Measurements from ENCODE around the gene CFD. TPM values are rescaled to one million over a fixed set of nuclear protein-coding genes. Genes with fewer than 3 reads are reported as not detected.

The CFD gene
- total RNA-seq, 1 donor from 2014 or later = not detected

DNA sequence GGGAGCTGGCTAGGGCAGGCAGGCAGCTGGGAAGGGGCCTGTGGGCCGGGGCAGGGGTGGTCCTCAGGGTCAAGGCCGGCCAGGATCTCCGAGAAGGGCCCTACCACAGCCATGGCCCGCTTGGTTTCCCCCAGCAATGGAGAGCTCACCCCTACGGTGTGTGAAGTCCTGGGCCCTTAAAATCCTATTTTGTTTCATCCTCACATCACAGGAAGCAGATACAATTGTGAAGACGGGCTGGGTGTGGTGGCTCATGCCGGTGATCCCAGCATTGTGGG is 42.6 kb downstream of the CFD start:
- H4K20me1 ChIP-seq (ENCODE audit: low read depth) = peaks cover 81% of the 10 kb centered on the region
- peaks cover 33% of the 10 kb centered on the region for H3K79me2 ChIP-seq (ENCODE audit: low read depth)
- TF ChIP-seq EZH2 (IDR thresholded peaks at IDR 0.05) (no peak), EZH2phosphoT487 (IDR thresholded peaks at IDR 0.05) (no peak)
- TF ChIP-seq, protein P1, sequence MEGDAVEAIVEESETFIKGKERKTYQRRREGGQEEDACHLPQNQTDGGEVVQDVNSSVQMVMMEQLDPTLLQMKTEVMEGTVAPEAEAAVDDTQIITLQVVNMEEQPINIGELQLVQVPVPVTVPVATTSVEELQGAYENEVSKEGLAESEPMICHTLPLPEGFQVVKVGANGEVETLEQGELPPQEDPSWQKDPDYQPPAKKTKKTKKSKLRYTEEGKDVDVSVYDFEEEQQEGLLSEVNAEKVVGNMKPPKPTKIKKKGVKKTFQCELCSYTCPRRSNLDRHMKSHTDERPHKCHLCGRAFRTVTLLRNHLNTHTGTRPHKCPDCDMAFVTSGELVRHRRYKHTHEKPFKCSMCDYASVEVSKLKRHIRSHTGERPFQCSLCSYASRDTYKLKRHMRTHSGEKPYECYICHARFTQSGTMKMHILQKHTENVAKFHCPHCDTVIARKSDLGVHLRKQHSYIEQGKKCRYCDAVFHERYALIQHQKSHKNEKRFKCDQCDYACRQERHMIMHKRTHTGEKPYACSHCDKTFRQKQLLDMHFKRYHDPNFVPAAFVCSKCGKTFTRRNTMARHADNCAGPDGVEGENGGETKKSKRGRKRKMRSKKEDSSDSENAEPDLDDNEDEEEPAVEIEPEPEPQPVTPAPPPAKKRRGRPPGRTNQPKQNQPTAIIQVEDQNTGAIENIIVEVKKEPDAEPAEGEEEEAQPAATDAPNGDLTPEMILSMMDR (IDR thresholded peaks at IDR 0.05) = no peak
- H3K27ac ChIP-seq = no peak overlapping the region
- no peak overlapping the region for H3K4me3 Mint-ChIP-seq
- no peak overlapping the region for H3K27ac Mint-ChIP-seq
- H2AFZ ChIP-seq (replicated peaks) = no peak overlapping the region
- H3F3A ChIP-seq (ENCODE audit: low read depth) = peaks cover 28% of the 10 kb centered on the region
- no peak for DNase-seq (ENCODE audit: low spot score)
- no peaks in the 10 kb centered on the region for H3K9me3 Mint-ChIP-seq
- H3K36me3 Mint-ChIP-seq = peaks cover 1% of the 10 kb centered on the region
- H3K9me3 ChIP-seq (ENCODE audit: low read depth) = no peaks in the 10 kb centered on the region
- peaks cover 22% of the 10 kb centered on the region for H3K4me1 Mint-ChIP-seq
- peaks cover 10% of the 10 kb centered on the region for H3K4me1 ChIP-seq
- no peak overlapping the region for H3K4me3 ChIP-seq
- no peaks in the 10 kb centered on the region for H3K27me3 ChIP-seq
- no peaks in the 10 kb centered on the region for H3K36me3 ChIP-seq
- no peak overlapping the region for H3K9ac ChIP-seq
- H3K27me3 Mint-ChIP-seq (ENCODE audit: insufficient read depth, low read depth) = peaks cover 2% of the 10 kb centered on the region
- no peak overlapping the region for H3K4me2 ChIP-seq

DNA sequence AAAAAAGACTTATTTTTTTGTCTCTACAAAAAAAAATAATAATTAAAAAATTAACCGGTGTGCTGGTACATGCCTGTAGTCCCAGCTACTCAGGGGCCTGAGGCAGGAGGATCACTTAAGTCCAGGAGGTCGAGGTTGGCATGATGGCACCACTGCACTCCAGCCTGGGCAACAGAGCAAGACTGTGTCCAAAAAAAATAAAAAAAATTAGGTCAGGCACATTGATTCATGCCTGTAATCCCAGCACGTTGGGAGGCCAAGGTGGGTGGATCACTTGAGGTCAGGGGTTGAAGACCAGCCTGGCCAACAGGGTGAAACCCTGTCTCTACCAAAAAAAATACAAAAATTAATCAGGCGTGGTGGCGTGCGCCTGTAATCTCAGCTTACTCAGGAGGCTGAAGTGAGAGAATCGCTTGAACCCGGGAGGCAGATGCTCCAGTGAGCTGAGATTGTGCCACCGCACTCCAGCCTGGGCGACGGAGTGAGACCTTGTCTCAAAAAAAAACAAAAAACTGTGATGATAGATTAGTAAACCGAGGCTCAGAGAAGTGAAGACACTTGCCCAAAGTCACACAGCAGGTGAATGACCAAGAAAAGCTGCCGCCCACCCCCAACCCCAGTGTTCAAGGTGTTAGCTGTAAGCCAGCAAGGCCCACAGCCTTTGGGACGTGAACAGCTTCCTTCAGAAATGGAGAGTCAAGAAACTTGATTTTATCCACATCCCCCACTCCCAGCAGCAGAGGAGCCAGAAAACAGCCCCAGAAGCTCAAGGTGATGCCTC is 43.2 kb downstream of the CFD start:
- no peak for DNase-seq (ENCODE audit: low spot score)
- Histone ChIP-seq H3F3A (ENCODE audit: low read depth) (peaks cover 28% of the 10 kb centered on the region), H3K4me3 (peak overlapping the region; percentile 29), H2AFZ (replicated peaks) (no peak overlapping the region), H3K9me3 (ENCODE audit: low read depth) (no peaks in the 10 kb centered on the region), H3K36me3 (no peaks in the 10 kb centered on the region), H3K4me1 (peaks cover 10% of the 10 kb centered on the region), H3K9ac (no peak overlapping the region), H3K4me2 (peak overlapping the region; percentile 67), H3K27me3 (no peaks in the 10 kb centered on the region), H3K79me2 (ENCODE audit: low read depth) (peaks cover 39% of the 10 kb centered on the region), H3K27ac (no peak overlapping the region), H4K20me1 (ENCODE audit: low read depth) (peaks cover 81% of the 10 kb centered on the region)
- Mint-ChIP-seq H3K27ac (no peak overlapping the region), H3K4me1 (peaks cover 21% of the 10 kb centered on the region), H3K27me3 (ENCODE audit: insufficient read depth, low read depth) (peaks cover 2% of the 10 kb centered on the region), H3K9me3 (no peaks in the 10 kb centered on the region), H3K36me3 (peaks cover 1% of the 10 kb centered on the region), H3K4me3 (peak overlapping the region; percentile 61)
- TF ChIP-seq, protein P1 (IDR thresholded peaks at IDR 0.05) = no peak
- TF ChIP-seq EZH2 (IDR thresholded peaks at IDR 0.05) (no peak), EZH2phosphoT487 (IDR thresholded peaks at IDR 0.05) (no peak)

DNA sequence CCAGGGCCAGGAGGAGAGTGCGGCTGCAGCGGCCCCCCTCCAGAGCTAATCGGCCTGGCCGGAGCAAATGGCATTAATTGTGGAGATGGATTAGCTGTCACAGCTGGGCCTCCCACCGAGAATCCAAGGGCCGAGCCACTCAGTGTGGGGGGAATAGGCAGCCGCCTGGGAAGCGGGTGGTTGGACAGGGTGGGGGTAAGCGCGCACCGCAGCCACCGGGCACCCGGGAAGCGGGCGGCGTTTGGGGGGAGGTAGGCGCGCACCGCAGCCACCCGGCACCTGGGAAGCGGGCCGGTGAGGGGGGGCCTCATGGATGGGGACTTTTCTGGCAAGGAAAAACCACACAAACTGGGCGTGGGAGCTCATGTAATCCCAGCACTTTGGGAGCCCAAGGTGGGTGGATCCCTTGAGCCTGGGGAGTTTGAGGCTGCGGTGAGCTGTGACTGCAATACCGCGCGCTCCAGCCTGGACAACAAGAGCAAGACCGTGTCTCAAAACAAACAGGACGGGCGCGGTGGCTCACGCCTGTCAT is 43.9 kb downstream of the CFD start:
- Histone ChIP-seq H3K4me2 (peak overlapping the region; percentile 67), H3K9me3 (ENCODE audit: low read depth) (no peaks in the 10 kb centered on the region), H3K4me3 (peak overlapping the region; percentile 29), H3K27ac (peak overlapping the region; percentile 53), H4K20me1 (ENCODE audit: low read depth) (peaks cover 84% of the 10 kb centered on the region), H3K79me2 (ENCODE audit: low read depth) (peaks cover 46% of the 10 kb centered on the region), H3K27me3 (no peaks in the 10 kb centered on the region), H3F3A (ENCODE audit: low read depth) (peaks cover 28% of the 10 kb centered on the region), H3K9ac (no peak overlapping the region), H2AFZ (replicated peaks) (no peak overlapping the region), H3K4me1 (peaks cover 10% of the 10 kb centered on the region), H3K36me3 (no peaks in the 10 kb centered on the region)
- H3K4me1 Mint-ChIP-seq = peaks cover 19% of the 10 kb centered on the region
- no peaks in the 10 kb centered on the region for H3K36me3 Mint-ChIP-seq
- DNase-seq (ENCODE audit: low spot score) = peak; percentile 81
- H3K4me3 Mint-ChIP-seq = no peak overlapping the region
- no peaks in the 10 kb centered on the region for H3K9me3 Mint-ChIP-seq
- no peak for TF ChIP-seq EZH2 (IDR thresholded peaks at IDR 0.05)
- TF ChIP-seq, protein P1 (IDR thresholded peaks at IDR 0.05) = no peak
- no peak for TF ChIP-seq EZH2phosphoT487 (IDR thresholded peaks at IDR 0.05)
- no peak overlapping the region for H3K27ac Mint-ChIP-seq
- peaks cover 2% of the 10 kb centered on the region for H3K27me3 Mint-ChIP-seq (ENCODE audit: insufficient read depth, low read depth)
